SK-N-SH (cell line): ENCODE data around the gene F7. TPM values are rescaled to one million over a fixed set of nuclear protein-coding genes. Genes with fewer than 3 reads are reported as not detected.

ENCODE experiments used
- CTCF ChIA-PET: fragments of 300-600, 350-600 bp; formaldehyde crosslinking; extraction: SDS; loops from one replicate; lab custom pipeline; 2021; lab: Yijun Ruan, JAX
- POLR2A ChIA-PET: fragments of 350-600 bp; sonication (Branson Sonifier 250); formaldehyde crosslinking; extraction: SDS; loops from one replicate; lab custom pipeline; 2020; ENCODE audit warnings: antibody characterized with exemption, inconsistent platforms; lab: Yijun Ruan, JAX
- DNase-seq: peaks from one replicate; pipeline ENCODE4 v3.0.0; 2012
- H2AFZ ChIP-seq: fragments of 200-600 bp; sonication (generic); 2 replicates; pipeline ENCODE4 v1.8.1; 2016; ENCODE audit warnings: antibody characterized with exemption, mild to moderate bottlenecking, low read depth
- H3F3A ChIP-seq: fragments of 200-600 bp; sonication (generic); replicated peaks from 2 replicates; pipeline ENCODE3; 2016; ENCODE audit warnings: antibody characterized with exemption, mild to moderate bottlenecking; ENCODE audit not compliant: insufficient read depth
- H3K27ac ChIP-seq, 2 experiments: fragments of 200-500 bp in 1 of 2; fragments of 200-600 bp in 1 of 2; sonication (Bioruptor generic) in 1 of 2; sonication (generic), shearing (Covaris generic) in 1 of 2; 2 replicates each; pipeline versions ENCODE4 v1.5.1 to v1.6.1; 2014 to 2016; ENCODE audit warnings: low read depth in 2 of 2, inconsistent platforms in 1 of 2, low read length in 1 of 2, mild to moderate bottlenecking in 1 of 2, mixed read lengths in 1 of 2
- H3K27me3 ChIP-seq: fragments of 200-600 bp; sonication (generic), shearing (Covaris generic); 2 replicates; pipeline ENCODE4 v1.6.1; 2016; ENCODE audit warnings: mixed run types; ENCODE audit not compliant: insufficient read depth
- H3K36me3 ChIP-seq, 2 experiments: fragments of 200-500 bp in 1 of 2; fragments of 200-600 bp in 1 of 2; sonication (Bioruptor generic) in 1 of 2; sonication (generic) in 1 of 2; replicated peaks in 1 of 2; 2 replicates each; pipeline versions ENCODE3 to v1.5.1; 2014 to 2016; ENCODE audit warnings: low read length in 1 of 2, mild to moderate bottlenecking in 1 of 2; ENCODE audit not compliant: insufficient read depth in 2 of 2, control insufficient read depth in 1 of 2
- H3K4me1 ChIP-seq, 2 experiments: fragments of 200-500 bp in 1 of 2; fragments of 200-600 bp in 1 of 2; sonication (Bioruptor generic) in 1 of 2; sonication (generic), shearing (Covaris generic) in 1 of 2; 2 replicates each; pipeline versions ENCODE4 v1.5.1 to v1.6.1; 2014 to 2016; ENCODE audit warnings: low read depth in 1 of 2, low read length in 1 of 2, mixed run types in 1 of 2; ENCODE audit not compliant: insufficient read depth in 2 of 2, control insufficient read depth in 1 of 2
- H3K4me2 ChIP-seq: fragments of 200-600 bp; sonication (generic), shearing (Covaris generic); 2 replicates; pipeline ENCODE4 v1.6.1; 2017; ENCODE audit warnings: mixed run types
- H3K4me3 ChIP-seq, 2 experiments: fragments of 200-500 bp in 1 of 2; fragments of 200-600 bp in 1 of 2; sonication (Bioruptor generic) in 1 of 2; sonication (generic), shearing (Covaris generic) in 1 of 2; 2 replicates each; pipeline versions ENCODE4 v1.5.1 to v1.8.1; 2014 to 2016; ENCODE audit warnings: low read depth in 2 of 2, inconsistent platforms in 1 of 2, low read length in 1 of 2, mild to moderate bottlenecking in 1 of 2, mixed read lengths in 1 of 2, moderate library complexity in 1 of 2
- H3K79me2 ChIP-seq: fragments of 200-600 bp; sonication (generic); 2 replicates; pipeline ENCODE4 v1.8.1; 2017; ENCODE audit warnings: mild to moderate bottlenecking; ENCODE audit not compliant: insufficient read depth
- H3K9ac ChIP-seq: fragments of 200-600 bp; sonication (generic); 2 replicates; pipeline ENCODE4 v1.6.1; 2017; ENCODE audit warnings: mixed run types
- H3K9me2 ChIP-seq: fragments of 200-600 bp; sonication (generic); 2 replicates; pipeline ENCODE4 v1.6.1; 2017; ENCODE audit warnings: mixed run types
- H3K9me3 ChIP-seq: fragments of 200-600 bp; sonication (generic); 2 replicates; pipeline ENCODE4 v1.6.1; 2017; ENCODE audit warnings: mixed run types, mild to moderate bottlenecking, moderate library complexity
- H4K20me1 ChIP-seq: fragments of 200-600 bp; sonication (generic); 2 replicates; pipeline ENCODE4 v1.6.1; 2017; ENCODE audit warnings: mild to moderate bottlenecking, mixed run types; ENCODE audit not compliant: insufficient read depth
- CHD2 ChIP-seq: fragments of 150-350 bp; IDR thresholded peaks from 2 replicates; pipeline ENCODE4 v1.6.1; 2018; ENCODE audit warnings: low read length; ENCODE audit not compliant: partially characterized antibody
- ELF1 ChIP-seq: IDR thresholded peaks from 2 replicates; pipeline ENCODE4 v1.4.0; 2012
- EP300 ChIP-seq, 2 experiments: IDR thresholded peaks; 2 replicates each; pipeline versions ENCODE4 v1.4.0 to v1.6.1; 2012; ENCODE audit warnings: borderline replicate concordance in 1 of 2, low read depth in 1 of 2, low read length in 1 of 2
- FOSL2 ChIP-seq: IDR thresholded peaks from 2 replicates; pipeline ENCODE4 v1.4.0; 2012; ENCODE audit warnings: low read depth, mild to moderate bottlenecking, moderate library complexity, borderline replicate concordance
- FOXM1 ChIP-seq: IDR thresholded peaks from 2 replicates; pipeline ENCODE4 v1.4.0; 2012; ENCODE audit warnings: low read depth, mild to moderate bottlenecking
- GABPA ChIP-seq: IDR thresholded peaks from 2 replicates; pipeline ENCODE4 v1.4.0; 2012; ENCODE audit warnings: low read depth, mild to moderate bottlenecking
- GATA2 ChIP-seq: sonication (generic); formaldehyde crosslinking; IDR thresholded peaks from 2 replicates; pipeline ENCODE4 v1.5.0; 2020; ENCODE audit warnings: mild to moderate bottlenecking, missing genetic modification reagents
- IRF3 ChIP-seq: fragments of 150-350 bp; IDR thresholded peaks from 2 replicates; pipeline ENCODE4 v1.6.1; 2016; ENCODE audit warnings: mild to moderate bottlenecking, low read depth, low read length
- JUND ChIP-seq: IDR thresholded peaks from 2 replicates; pipeline ENCODE4 v1.4.0; 2012
- MAX ChIP-seq: IDR thresholded peaks from 2 replicates; pipeline ENCODE4 v1.4.0; 2012; ENCODE audit warnings: low read depth
- MEF2A ChIP-seq: IDR thresholded peaks from 2 replicates; pipeline ENCODE4 v1.4.0; 2012; ENCODE audit warnings: low read depth, borderline replicate concordance
- MXI1 ChIP-seq: IDR thresholded peaks from 2 replicates; pipeline ENCODE4 v1.6.1; 2012; ENCODE audit warnings: mild to moderate bottlenecking, low read depth, low read length, improper control_type of control experiment
- NFIC ChIP-seq: IDR thresholded peaks from 2 replicates; pipeline ENCODE4 v1.4.0; 2012; ENCODE audit warnings: borderline replicate concordance
- RAD21 ChIP-seq: IDR thresholded peaks from 2 replicates; pipeline ENCODE4 v1.6.1; 2012; ENCODE audit warnings: mild to moderate bottlenecking, low read length
- SMC3 ChIP-seq: IDR thresholded peaks from 2 replicates; pipeline ENCODE4 v1.6.1; 2012; ENCODE audit warnings: low read depth, low read length, improper control_type of control experiment
- TAF1 ChIP-seq: IDR thresholded peaks from 2 replicates; pipeline ENCODE4 v1.6.1; 2012; ENCODE audit warnings: low read depth, mild to moderate bottlenecking, low read length, moderate library complexity, borderline replicate concordance
- TCF12 ChIP-seq: IDR thresholded peaks from 2 replicates; pipeline ENCODE4 v1.4.0; 2012
- TEAD4 ChIP-seq: IDR thresholded peaks from 2 replicates; pipeline ENCODE4 v1.4.0; 2012; ENCODE audit warnings: mild to moderate bottlenecking, borderline replicate concordance; ENCODE audit not compliant: insufficient read depth
- YY1 ChIP-seq: IDR thresholded peaks from 2 replicates; pipeline ENCODE4 v1.4.0; 2012; ENCODE audit warnings: low read depth, mild to moderate bottlenecking
- WGBS: methylation state at CpG from one replicate; pipeline ENCODE4 v1.1.6; 2017; ENCODE audit warnings: low lambda C conversion rate; 5-methylcytosine and 5-hydroxymethylcytosine counted together
- polyA plus RNA-seq, 3 experiments: library from polyadenylated mRNA; depleted of rRNA; stranded (reverse); fragments of >200 nt; gene quantifications; 2 replicates each; pipeline ENCODE4 v1.2.3, GENCODE V29; 2012
- TF ChIP-seq, protein P1 (sequence below): IDR thresholded peaks from 2 replicates; pipeline ENCODE4; 2012
- TF ChIP-seq, protein P2 (sequence below): IDR thresholded peaks from 2 replicates; pipeline ENCODE4 v1.4.0; 2012; ENCODE audit warnings: low read depth, borderline replicate concordance

Gene F7
- polyA plus RNA-seq, 1 of the 3 experiments (the other 2 are of a cell fraction), result not detected

- Histone ChIP-seq H3F3A (no peaks in the 10 kb centered on the region), H3K4me2 (no peak overlapping the region), H2AFZ (no peak overlapping the region), H3K9ac (no peak overlapping the region), H4K20me1 (no peaks in the 10 kb centered on the region), H3K36me3 (no peaks in the 10 kb centered on the region), H3K79me2 (no peaks in the 10 kb centered on the region), H3K27me3 (no peaks in the 10 kb centered on the region), H3K9me2 (no peaks in the 10 kb centered on the region), H3K4me1 (peaks cover 0 to 24% of the 10 kb centered on the region in 2 experiments; a peak in 1 of 4 replicates), H3K27ac (peak overlapping the region in 1 of 2 experiments; percentile 75; a peak in 1 of 4 replicates), H3K4me3 (no peak overlapping the region), H3K9me3 (no peaks in the 10 kb centered on the region)
- CTCF ChIA-PET, result interaction anchor here (0.6 kb wide), 1 partner anchor 178 kb away, joined by 3 read pairs; no protein-coding TSS in a partner anchor
- no peak for TF ChIP-seq RAD21
- TF ChIP-seq TCF12, result no peak
- no peak for TF ChIP-seq FOSL2
- no peak for TF ChIP-seq CHD2
- no peak for DNase-seq
- POLR2A ChIA-PET, result no interaction called here
- 75% methylated on average over 7 of the region's 24 CpGs for WGBS
Observed at GRCh38 chr13:113121183-113121927, 15.8 kb downstream of the F7 start.

DNA sequence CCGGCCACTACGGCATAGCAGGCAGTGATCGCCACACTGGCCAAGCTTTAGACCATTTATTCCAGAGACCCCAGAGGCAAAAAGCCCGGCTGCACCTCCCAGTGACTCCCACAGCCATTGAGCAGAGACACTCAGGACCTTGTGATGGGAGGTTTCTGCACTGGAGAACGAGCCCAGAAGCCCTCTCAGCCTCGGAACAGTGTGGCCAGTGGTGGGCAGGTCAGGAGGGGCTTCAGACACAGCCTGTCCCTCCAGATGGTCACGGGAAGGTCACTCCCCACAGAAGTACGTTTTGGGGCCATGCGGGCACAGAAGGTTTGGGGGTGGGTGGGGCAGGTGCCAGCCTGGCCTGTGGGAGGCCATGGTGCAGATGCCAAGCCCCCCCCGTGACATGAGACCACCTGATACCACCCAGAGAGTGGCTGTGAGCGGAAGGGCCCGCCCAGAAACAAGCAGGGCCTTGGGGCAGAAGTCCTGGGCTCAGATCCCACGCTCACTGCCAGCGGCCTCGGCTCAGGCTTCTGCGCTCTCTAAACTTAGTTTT lies 16.4 kb downstream of the F7 start:
- Histone ChIP-seq H3K9me3 (no peaks in the 10 kb centered on the region), H3K9ac (no peak overlapping the region), H3K27ac (peak overlapping the region in 1 of 2 experiments; percentile 75; a peak in 2 of 4 replicates), H4K20me1 (no peaks in the 10 kb centered on the region), H3K27me3 (no peaks in the 10 kb centered on the region), H2AFZ (peak overlapping the region; percentile 29; the same call in 1 of the 2 replicates), H3K9me2 (no peaks in the 10 kb centered on the region), H3K79me2 (no peaks in the 10 kb centered on the region), H3F3A (no peaks in the 10 kb centered on the region), H3K4me1 (peaks cover 0 to 24% of the 10 kb centered on the region in 2 experiments; a peak in 1 of 4 replicates), H3K4me3 (no peak overlapping the region; a peak in 1 of 4 replicates), H3K36me3 (no peaks in the 10 kb centered on the region), H3K4me2 (0 out of 2 replicates have a peak overlapping the region, but pooled peaks have one; percentile 62)
- POLR2A ChIA-PET, result interaction anchor here (1.1 kb wide), 1 partner anchor 87 kb away, joined by 3 read pairs; the partner anchor contains the start of genes CUL4A and PCID2
- TF ChIP-seq FOXM1 (no peak), EP300 (IDR thresholded peaks at IDR 0.05; ENCODE audit: borderline replicate concordance in 1 of 2, low read depth in 1 of 2, low read length in 1 of 2) (no peak), IRF3 (no peak), NFIC (no peak), TAF1 (no peak), GABPA (no peak), SMC3 (no peak), ELF1 (no peak), JUND (no peak), MAX (no peak), TEAD4 (no peak), GATA2 (no peak), MXI1 (no peak), MEF2A (no peak), YY1 (no peak), FOSL2 (no peak)
- TF ChIP-seq, protein P1, sequence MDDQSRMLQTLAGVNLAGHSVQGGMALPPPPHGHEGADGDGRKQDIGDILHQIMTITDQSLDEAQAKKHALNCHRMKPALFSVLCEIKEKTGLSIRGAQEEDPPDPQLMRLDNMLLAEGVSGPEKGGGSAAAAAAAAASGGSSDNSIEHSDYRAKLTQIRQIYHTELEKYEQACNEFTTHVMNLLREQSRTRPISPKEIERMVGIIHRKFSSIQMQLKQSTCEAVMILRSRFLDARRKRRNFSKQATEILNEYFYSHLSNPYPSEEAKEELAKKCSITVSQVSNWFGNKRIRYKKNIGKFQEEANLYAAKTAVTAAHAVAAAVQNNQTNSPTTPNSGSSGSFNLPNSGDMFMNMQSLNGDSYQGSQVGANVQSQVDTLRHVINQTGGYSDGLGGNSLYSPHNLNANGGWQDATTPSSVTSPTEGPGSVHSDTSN, result no peak
- TF ChIP-seq, protein P2, sequence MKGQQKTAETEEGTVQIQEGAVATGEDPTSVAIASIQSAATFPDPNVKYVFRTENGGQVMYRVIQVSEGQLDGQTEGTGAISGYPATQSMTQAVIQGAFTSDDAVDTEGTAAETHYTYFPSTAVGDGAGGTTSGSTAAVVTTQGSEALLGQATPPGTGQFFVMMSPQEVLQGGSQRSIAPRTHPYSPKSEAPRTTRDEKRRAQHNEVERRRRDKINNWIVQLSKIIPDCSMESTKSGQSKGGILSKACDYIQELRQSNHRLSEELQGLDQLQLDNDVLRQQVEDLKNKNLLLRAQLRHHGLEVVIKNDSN, result no peak
- peak; percentile 66 for DNase-seq
- CTCF ChIA-PET, result interaction anchor here (0.6 kb wide), 1 partner anchor 179 kb away, joined by 3 read pairs; no protein-coding TSS in a partner anchor
- WGBS, result 69% methylated on average over 10 of the region's 16 CpGs
